ENCODE results near the gene DOCK8.

The DOCK8 gene

GRCh38 chr9:250039-250438 lies 35.4 kb downstream of the DOCK8 start:
- no peak for TF ChIP-seq CTCF (IDR thresholded peaks at IDR 0.05; ENCODE audit: low read depth, low read length, missing control alignments)
- H3K4me3 ChIP-seq (ENCODE audit: low read depth, low read length): no peak overlapping the region
- in situ Hi-C loops (cut with HindIII; ENCODE audit: low pct_ligation_motif_present, low sequenced_read_pairs): no loop called here
- no peak overlapping the region for H3K27ac ChIP-seq
- no peak for DNase-seq
- H3K36me3 ChIP-seq (replicated peaks): no peaks in the 10 kb centered on the region
- H3K27me3 ChIP-seq (replicated peaks): no peaks in the 10 kb centered on the region

- in situ Hi-C loops (cut with HindIII; ENCODE audit: low pct_ligation_motif_present, low sequenced_read_pairs): no loop called here
- no peak overlapping the region for H3K27ac ChIP-seq
Measured at GRCh38 chr9:250625-251024, 36.0 kb downstream of the DOCK8 start.

GRCh38 chr9:251398-251797 lies 36.7 kb downstream of the DOCK8 start:
- Histone ChIP-seq H3K27ac (no peak overlapping the region), H3K27me3 (replicated peaks) (no peaks in the 10 kb centered on the region), H3K36me3 (replicated peaks) (no peaks in the 10 kb centered on the region), H3K4me3 (ENCODE audit: low read depth, low read length) (no peak overlapping the region)
- in situ Hi-C loops (cut with HindIII; ENCODE audit: low pct_ligation_motif_present, low sequenced_read_pairs): no loop called here
- no peak for DNase-seq
- TF ChIP-seq CTCF (IDR thresholded peaks at IDR 0.05; ENCODE audit: low read depth, low read length, missing control alignments): no peak

More at GRCh38 chr9:250625-251024, 36.0 kb downstream of the DOCK8 start:
- DNase-seq: no peak
- Histone ChIP-seq H3K4me3 (ENCODE audit: low read depth, low read length) (no peak overlapping the region), H3K27me3 (replicated peaks) (no peaks in the 10 kb centered on the region), H3K36me3 (replicated peaks) (no peaks in the 10 kb centered on the region)
- no peak for TF ChIP-seq CTCF (IDR thresholded peaks at IDR 0.05; ENCODE audit: low read depth, low read length, missing control alignments)

- in situ Hi-C loops (cut with HindIII; ENCODE audit: low pct_ligation_motif_present, low sequenced_read_pairs): no loop called here
- H3K36me3 ChIP-seq (replicated peaks): no peaks in the 10 kb centered on the region
- TF ChIP-seq CTCF (IDR thresholded peaks at IDR 0.05; ENCODE audit: low read depth, low read length, missing control alignments): no peak
- H3K4me3 ChIP-seq (ENCODE audit: low read depth, low read length): no peak overlapping the region
- DNase-seq: no peak
- no peak overlapping the region for H3K27ac ChIP-seq
- H3K27me3 ChIP-seq (replicated peaks): no peaks in the 10 kb centered on the region
Measured at GRCh38 chr9:253539-253938, 38.9 kb downstream of the DOCK8 start.

GRCh38 chr9:254516-254915 lies 39.9 kb downstream of the DOCK8 start:
- Histone ChIP-seq H3K4me3 (ENCODE audit: low read depth, low read length) (no peak overlapping the region), H3K27me3 (replicated peaks) (no peaks in the 10 kb centered on the region), H3K27ac (no peak overlapping the region), H3K36me3 (replicated peaks) (no peaks in the 10 kb centered on the region)
- no peak for TF ChIP-seq CTCF (IDR thresholded peaks at IDR 0.05; ENCODE audit: low read depth, low read length, missing control alignments)
- in situ Hi-C loops (cut with HindIII; ENCODE audit: low pct_ligation_motif_present, low sequenced_read_pairs): no loop called here
- no peak for DNase-seq

- no peaks in the 10 kb centered on the region for H3K27me3 ChIP-seq (replicated peaks)
- no peak for DNase-seq
- no peak overlapping the region for H3K27ac ChIP-seq
- H3K36me3 ChIP-seq (replicated peaks): no peaks in the 10 kb centered on the region
- no peak for TF ChIP-seq CTCF (IDR thresholded peaks at IDR 0.05; ENCODE audit: low read depth, low read length, missing control alignments)
- in situ Hi-C loops (cut with HindIII; ENCODE audit: low pct_ligation_motif_present, low sequenced_read_pairs): no loop called here
- no peak overlapping the region for H3K4me3 ChIP-seq (ENCODE audit: low read depth, low read length)
Measured at GRCh38 chr9:257957-258356, 43.3 kb downstream of the DOCK8 start.

Measured in brain microvascular endothelial cell (primary cell).